ENCODE data around the gene RERG.

Gene RERG

DNA sequence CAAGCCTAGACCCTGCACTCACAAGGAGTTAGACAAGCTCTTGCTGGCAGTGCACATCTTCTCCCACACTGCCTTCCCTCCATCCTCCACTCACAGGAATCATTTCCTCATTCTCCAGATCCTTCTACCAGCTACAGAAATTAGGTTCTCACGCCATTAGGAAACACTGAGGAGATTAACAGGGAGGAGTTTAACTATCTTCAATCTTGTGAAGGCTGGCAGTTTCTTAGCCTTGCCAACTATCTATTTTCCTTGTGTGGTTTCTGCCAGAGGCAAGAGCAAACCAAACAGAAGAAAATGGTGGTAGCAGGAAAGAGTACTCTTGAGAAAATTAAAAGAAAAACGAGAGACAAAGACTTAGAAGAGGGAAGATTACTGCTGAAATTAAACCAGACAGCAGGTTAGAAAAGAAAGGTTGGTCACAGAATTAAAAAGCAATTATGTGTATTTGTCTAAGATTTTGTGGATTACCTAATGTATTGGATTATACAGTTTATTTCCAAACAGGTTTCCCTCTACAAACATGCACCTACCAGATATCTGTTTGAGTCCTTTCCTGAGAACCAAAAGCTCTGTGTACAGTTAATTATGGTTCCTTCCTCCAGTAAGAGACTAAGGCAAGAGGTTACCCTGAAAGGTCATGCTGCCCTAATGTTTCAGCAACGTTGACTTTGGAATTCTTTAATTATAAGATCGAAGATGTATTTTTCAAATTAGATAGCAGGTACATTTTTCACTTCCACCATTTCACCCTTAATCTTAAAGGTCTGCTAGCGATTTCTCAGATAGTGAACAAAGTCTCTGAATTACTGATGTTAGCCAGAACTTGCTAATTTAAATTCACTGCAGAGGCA lies 5.0 kb downstream of the RERG start:
- H3K4me1 Mint-ChIP-seq, result peaks cover 49% of the 10 kb centered on the region
- TF ChIP-seq, protein P1, sequence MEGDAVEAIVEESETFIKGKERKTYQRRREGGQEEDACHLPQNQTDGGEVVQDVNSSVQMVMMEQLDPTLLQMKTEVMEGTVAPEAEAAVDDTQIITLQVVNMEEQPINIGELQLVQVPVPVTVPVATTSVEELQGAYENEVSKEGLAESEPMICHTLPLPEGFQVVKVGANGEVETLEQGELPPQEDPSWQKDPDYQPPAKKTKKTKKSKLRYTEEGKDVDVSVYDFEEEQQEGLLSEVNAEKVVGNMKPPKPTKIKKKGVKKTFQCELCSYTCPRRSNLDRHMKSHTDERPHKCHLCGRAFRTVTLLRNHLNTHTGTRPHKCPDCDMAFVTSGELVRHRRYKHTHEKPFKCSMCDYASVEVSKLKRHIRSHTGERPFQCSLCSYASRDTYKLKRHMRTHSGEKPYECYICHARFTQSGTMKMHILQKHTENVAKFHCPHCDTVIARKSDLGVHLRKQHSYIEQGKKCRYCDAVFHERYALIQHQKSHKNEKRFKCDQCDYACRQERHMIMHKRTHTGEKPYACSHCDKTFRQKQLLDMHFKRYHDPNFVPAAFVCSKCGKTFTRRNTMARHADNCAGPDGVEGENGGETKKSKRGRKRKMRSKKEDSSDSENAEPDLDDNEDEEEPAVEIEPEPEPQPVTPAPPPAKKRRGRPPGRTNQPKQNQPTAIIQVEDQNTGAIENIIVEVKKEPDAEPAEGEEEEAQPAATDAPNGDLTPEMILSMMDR (IDR thresholded peaks at IDR 0.05), result no peak
- no peak overlapping the region for H3K4me3 Mint-ChIP-seq
- no peaks in the 10 kb centered on the region for H3K9me3 Mint-ChIP-seq
- H3K27me3 Mint-ChIP-seq (ENCODE audit: low read depth, poor library complexity), result peaks cover 21% of the 10 kb centered on the region
- no peaks in the 10 kb centered on the region for H3K36me3 Mint-ChIP-seq (ENCODE audit: low read depth)
- DNase-seq, result no peak
- H3K27ac Mint-ChIP-seq, result no peak overlapping the region

DNA sequence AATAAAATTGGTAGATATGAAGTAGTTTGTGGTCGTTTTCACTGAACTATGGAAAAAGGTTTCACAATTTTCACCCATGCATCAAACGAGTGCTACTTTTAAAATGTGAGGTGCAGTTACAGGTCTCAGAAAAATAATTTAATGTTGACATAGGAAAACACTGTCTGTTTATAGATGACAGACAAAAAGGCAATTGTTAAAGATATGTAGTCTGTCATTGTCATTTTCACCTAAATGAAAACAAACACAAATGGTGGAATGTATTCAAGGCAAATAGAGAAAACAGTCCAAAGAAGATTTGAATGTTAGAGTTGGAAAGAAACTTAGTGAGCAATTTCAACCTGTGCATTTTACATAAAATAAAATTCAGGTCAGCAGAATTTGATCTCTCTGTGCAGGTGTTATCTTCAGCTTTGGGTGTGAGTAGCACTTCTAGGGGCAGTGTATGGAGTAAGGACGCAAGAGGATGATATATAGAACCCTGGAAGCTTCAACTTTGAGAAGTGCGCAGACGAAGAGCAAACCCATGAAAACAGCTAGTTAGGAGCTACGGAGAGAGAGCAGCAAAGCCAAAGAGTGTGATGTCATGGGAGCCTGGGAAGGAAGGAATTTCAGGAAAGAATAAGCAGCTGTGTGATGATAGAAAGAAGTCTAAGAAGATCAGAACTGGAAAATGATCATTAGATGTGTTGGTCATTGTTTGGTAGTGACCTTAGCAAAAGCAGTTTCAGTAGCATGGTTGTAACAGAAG lies 6.2 kb downstream of the RERG start:
- peaks cover 9% of the 10 kb centered on the region for H3K27me3 Mint-ChIP-seq (ENCODE audit: low read depth, poor library complexity)
- no peak overlapping the region for H3K4me3 Mint-ChIP-seq
- H3K9me3 Mint-ChIP-seq, result no peaks in the 10 kb centered on the region
- H3K4me1 Mint-ChIP-seq, result peaks cover 42% of the 10 kb centered on the region
- DNase-seq, result no peak
- no peaks in the 10 kb centered on the region for H3K36me3 Mint-ChIP-seq (ENCODE audit: low read depth)
- H3K27ac Mint-ChIP-seq, result no peak overlapping the region
- TF ChIP-seq, protein P1 (IDR thresholded peaks at IDR 0.05), result no peak

DNA sequence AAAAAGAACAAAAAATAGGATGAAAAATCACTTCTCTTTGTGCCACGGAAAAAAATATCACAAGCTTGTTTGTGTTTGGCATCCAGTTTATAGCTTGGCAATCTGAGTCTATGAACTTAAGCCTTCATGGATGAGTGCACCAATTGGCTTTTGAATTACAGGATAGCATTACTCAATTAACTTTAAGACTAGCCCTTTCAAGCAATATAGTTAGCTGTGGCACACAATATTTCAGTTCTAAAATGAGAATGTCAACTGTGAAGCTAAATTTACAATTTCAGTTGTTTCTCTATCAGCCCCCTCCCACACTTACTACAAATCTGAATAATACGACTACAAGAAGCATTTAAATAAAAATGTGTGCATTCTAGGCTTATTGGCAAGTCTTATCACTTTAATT lies 8.3 kb downstream of the RERG start:
- H3K9me3 Mint-ChIP-seq, result no peaks in the 10 kb centered on the region
- TF ChIP-seq, protein P1 (IDR thresholded peaks at IDR 0.05), result no peak
- peaks cover 13% of the 10 kb centered on the region for H3K27me3 Mint-ChIP-seq (ENCODE audit: low read depth, poor library complexity)
- H3K4me1 Mint-ChIP-seq, result peaks cover 33% of the 10 kb centered on the region
- no peak overlapping the region for H3K27ac Mint-ChIP-seq
- no peak overlapping the region for H3K4me3 Mint-ChIP-seq
- no peaks in the 10 kb centered on the region for H3K36me3 Mint-ChIP-seq (ENCODE audit: low read depth)
- no peak for DNase-seq

DNA sequence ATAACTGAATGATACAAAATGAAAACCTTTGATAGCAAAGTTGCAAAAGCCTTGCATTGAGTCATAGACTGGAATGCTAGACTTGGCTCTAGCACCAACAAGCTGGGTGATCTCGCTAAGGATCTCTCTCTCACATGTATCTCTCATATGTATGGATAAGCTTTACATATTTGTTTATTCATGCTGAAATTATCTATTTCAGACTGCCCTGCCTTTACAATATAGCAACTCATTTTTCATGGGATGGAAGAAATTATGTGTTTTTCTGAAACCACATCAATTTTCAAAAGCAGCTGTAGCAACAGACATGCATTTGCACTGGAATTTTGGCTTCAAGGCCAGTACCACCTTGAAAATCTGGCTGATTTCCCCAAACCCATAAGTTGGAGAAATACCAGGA lies 11.4 kb downstream of the RERG start:
- peaks cover 4% of the 10 kb centered on the region for H3K27me3 Mint-ChIP-seq (ENCODE audit: low read depth, poor library complexity)
- H3K4me1 Mint-ChIP-seq, result peaks cover 24% of the 10 kb centered on the region
- H3K9me3 Mint-ChIP-seq, result no peaks in the 10 kb centered on the region
- H3K27ac Mint-ChIP-seq, result no peak overlapping the region
- no peaks in the 10 kb centered on the region for H3K36me3 Mint-ChIP-seq (ENCODE audit: low read depth)
- no peak for DNase-seq
- H3K4me3 Mint-ChIP-seq, result no peak overlapping the region
- TF ChIP-seq, protein P1 (IDR thresholded peaks at IDR 0.05), result no peak

DNA sequence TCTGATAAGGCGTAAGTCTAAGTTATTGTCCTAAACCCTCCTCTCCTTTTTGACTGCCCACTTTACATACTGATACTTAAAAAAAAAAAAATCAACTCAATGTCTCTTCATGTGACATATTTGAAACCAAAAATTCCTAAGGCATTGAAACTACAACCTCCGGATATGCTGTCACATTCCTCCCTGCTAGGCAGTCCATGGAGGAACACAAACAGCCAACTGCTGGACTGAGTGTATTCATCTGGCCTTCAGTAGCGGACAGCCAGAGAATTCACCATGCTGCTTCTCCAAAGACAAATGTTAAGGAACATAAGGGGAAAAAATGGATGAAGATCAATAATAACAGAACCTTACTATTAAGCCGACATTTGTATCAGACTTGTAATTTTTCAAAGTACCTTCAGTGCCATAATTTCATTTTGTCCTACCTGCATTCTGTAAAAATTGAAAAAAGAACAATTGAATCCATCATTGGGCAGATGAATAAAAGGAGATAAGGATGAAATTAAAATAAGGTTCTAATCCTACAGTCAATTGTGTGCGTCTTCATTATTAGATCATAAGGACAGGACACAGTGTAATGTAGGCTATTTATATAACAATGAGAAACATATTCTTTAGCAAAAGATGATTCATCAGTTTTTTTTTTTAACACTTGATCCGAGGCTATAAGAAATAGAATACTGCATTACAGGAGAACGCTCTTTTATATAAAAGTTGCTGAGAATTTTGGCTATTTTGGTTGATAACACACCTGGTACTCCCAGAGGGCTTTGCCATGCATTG lies 12.2 kb downstream of the RERG start:
- Mint-ChIP-seq H3K27ac (no peak overlapping the region), H3K27me3 (ENCODE audit: low read depth, poor library complexity) (peaks cover 4% of the 10 kb centered on the region), H3K4me1 (peaks cover 18% of the 10 kb centered on the region), H3K9me3 (peaks cover 4% of the 10 kb centered on the region), H3K36me3 (ENCODE audit: low read depth) (no peaks in the 10 kb centered on the region), H3K4me3 (no peak overlapping the region)
- no peak for DNase-seq
- TF ChIP-seq, protein P1 (IDR thresholded peaks at IDR 0.05), result no peak

Measured in nephron progenitor cell (in vitro differentiated cells).